ENCODE results near the gene FRMD4A. TPM values are rescaled to one million over a fixed set of nuclear protein-coding genes. Genes with fewer than 3 reads are reported as not detected.

FRMD4A gene
- total and polyA plus RNA-seq, 10 of the 15 experiments (the other 5 are each of a cell fraction or from before 2014, with no cell fraction given): 17.8 to 75.2 (median 39.1) TPM

GRCh38 chr10:14311206-14311957, 19.3 kb downstream of the FRMD4A start:
- no peak for FAIRE-seq
- no TSS peak for BruUV-seq (replicated peaks)
- no peaks in the 10 kb centered on the region for H4K20me1 ChIP-seq (ENCODE audit: control insufficient read depth, insufficient read depth)
- ATAC-seq: no peak
- ChIA-PET RAD21 (ENCODE audit: unreplicated experiment) (no interaction called here), POLR2A (no interaction called here), CTCF (interaction anchor here (0.9 to 1.0 kb wide), 2 partner anchors 10 to 13 kb away, joined by 3 read pairs; no protein-coding TSS in a partner anchor), SMC1A (ENCODE audit: uncharacterized antibody, unreplicated experiment) (no interaction called here)
- no peaks in the 10 kb centered on the region for H3K36me3 ChIP-seq (ENCODE audit: control insufficient read depth in 2 of 2, insufficient read depth in 2 of 2, low read length in 1 of 2)
- no peaks in the 10 kb centered on the region for H3K9me3 ChIP-seq (replicated peaks; ENCODE audit: control insufficient read depth, insufficient read depth, low read length)
- H3K4me3 ChIP-seq: no peak overlapping the region
- no peak overlapping the region for H3K9ac ChIP-seq (ENCODE audit: control insufficient read depth, insufficient read depth, low read length)
- no peaks in the 10 kb centered on the region for H3K4me1 ChIP-seq (ENCODE audit: control insufficient read depth, insufficient read depth, low read length)
- no peak overlapping the region for H3K4me2 ChIP-seq (ENCODE audit: control insufficient read depth, insufficient read depth)
- 24% methylated on average over 5 of the region's 6 CpGs for WGBS (ENCODE audit: insufficient coverage, insufficient replicate concordance, low lambda C conversion rate, missing lambda C conversion rate)
- DNase-seq (ENCODE audit: low read depth, low spot score): no peak
- TF ChIP-seq HCFC1 (IDR thresholded peaks at IDR 0.05; ENCODE audit: low read length) (no peak), ZNF217 (IDR thresholded peaks at IDR 0.05) (no peak), FOXM1 (IDR thresholded peaks at IDR 0.05; ENCODE audit: low read depth, low read length) (no peak), SUZ12 (IDR thresholded peaks at IDR 0.05; ENCODE audit: unreplicated experiment) (no peak), CHD4 (IDR thresholded peaks at IDR 0.05) (no peak), RUNX3 (IDR thresholded peaks at IDR 0.05; ENCODE audit: low read length) (no peak), STAT1 (conservative IDR thresholded peaks at IDR 0.05) (no peak), IRF4 (IDR thresholded peaks at IDR 0.05; ENCODE audit: low read depth, low read length) (no peak), NFXL1 (IDR thresholded peaks at IDR 0.05; ENCODE audit: borderline replicate concordance) (no peak), MAX (IDR thresholded peaks at IDR 0.05; ENCODE audit: low read depth, low read length) (no peak), MXI1 (IDR thresholded peaks at IDR 0.05; ENCODE audit: low read depth, low read length) (no peak), CHD2 (IDR thresholded peaks at IDR 0.05; ENCODE audit: borderline replicate concordance, low read depth, low read length) (no peak), TCF12 (IDR thresholded peaks at IDR 0.05; ENCODE audit: low read depth, low read length) (no peak), ZBED1 (IDR thresholded peaks at IDR 0.05; ENCODE audit: borderline replicate concordance) (no peak), RBBP5 (conservative IDR thresholded peaks at IDR 0.05) (no peak), CBFB (IDR thresholded peaks at IDR 0.05; ENCODE audit: low read depth) (no peak), ATF7 (IDR thresholded peaks at IDR 0.05; ENCODE audit: low read depth) (no peak), MYB (IDR thresholded peaks at IDR 0.05; ENCODE audit: borderline replicate concordance, low read depth, low read length) (no peak)
- no peaks in the 10 kb centered on the region for H3K79me2 ChIP-seq (ENCODE audit: control insufficient read depth, insufficient read depth, low read length)
- in situ Hi-C loops (cut with MboI) (no loop called here), intact Hi-C loops (cut with micrococcal nuclease; ENCODE audit: unreplicated experiment) (no loop called here)
- no peaks in the 10 kb centered on the region; a peak in 1 of 4 replicates for H3K27me3 ChIP-seq (replicated peaks in 1 of 2; ENCODE audit: control insufficient read depth in 2 of 2, insufficient read depth in 2 of 2, low read length in 1 of 2)
- H3K27ac ChIP-seq (ENCODE audit: control insufficient read depth, insufficient read depth): no peak overlapping the region
- no peak overlapping the region for H2AFZ ChIP-seq (ENCODE audit: control insufficient read depth, low read depth, low read length)

All from GM12878 (cell line).